Activated CD8-positive, alpha-beta memory T cell treated with anti-CD3 and anti-CD28 coated beads for 1 hour (primary cell): Measurements from ENCODE around the gene EHD1.
A peak's percentile ranks its signal among the peaks of the same experiment; 100 is the strongest.
"Not testable (repeated sequence)": the region's sequence is repeated elsewhere in the genome, so short reads cannot be mapped to it uniquely, and the experiment has no call there.

ENCODE experiments used
- DNase-seq, 2 donors: peaks; one replicate each; pipeline ENCODE4 v3.0.0-alpha.2; 2020; ENCODE audit warnings: low read depth in 1 of 2; ENCODE audit errors: extremely low read depth in 1 of 2

The EHD1 gene

GRCh38 chr11:64859542-64860414 lies 18.6 kb downstream of the EHD1 start:
- DNase-seq = no peak

DNA sequence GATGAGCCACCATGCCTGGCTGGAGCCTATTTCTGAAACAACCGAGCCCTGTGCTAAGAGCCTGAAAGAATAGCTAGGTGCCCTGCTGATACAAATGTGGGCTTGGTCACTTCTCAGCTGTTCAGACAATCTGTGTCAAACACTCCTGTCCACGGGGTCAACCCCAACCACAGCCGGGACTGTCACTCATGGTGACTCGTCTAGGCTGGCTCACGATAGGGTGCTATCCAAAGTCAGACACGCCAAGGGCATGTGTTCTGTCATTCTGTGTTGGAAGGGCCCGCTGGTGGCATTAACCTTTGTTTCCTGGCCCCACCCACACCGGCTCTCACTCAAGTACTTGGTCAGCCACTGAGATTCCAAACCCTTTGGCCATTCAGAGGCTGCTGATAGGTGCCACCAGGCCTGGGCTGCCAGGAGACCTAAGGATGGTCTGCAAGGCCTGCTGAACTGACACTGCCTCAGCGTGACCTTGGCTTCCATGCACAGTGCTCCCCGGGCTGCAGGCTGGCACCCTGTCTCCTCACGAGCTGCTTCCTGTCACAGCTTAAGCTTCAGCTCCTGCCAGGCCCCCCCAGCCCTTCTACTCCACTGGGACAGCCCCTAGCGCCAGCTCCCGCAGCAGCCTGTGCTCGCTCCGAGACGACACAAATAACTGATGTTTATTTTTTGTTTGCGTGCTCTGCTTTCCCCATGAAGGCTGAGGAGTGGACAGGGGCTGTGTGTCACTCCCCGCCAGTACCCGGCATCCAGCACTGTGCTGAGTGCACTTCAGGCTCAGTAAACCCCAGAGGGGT lies 19.8 kb downstream of the EHD1 start:
- no peak for DNase-seq

- no peak for DNase-seq
These were observed 20.9 kb downstream of the EHD1 start for GRCh38 chr11:64857485-64857884.

DNA sequence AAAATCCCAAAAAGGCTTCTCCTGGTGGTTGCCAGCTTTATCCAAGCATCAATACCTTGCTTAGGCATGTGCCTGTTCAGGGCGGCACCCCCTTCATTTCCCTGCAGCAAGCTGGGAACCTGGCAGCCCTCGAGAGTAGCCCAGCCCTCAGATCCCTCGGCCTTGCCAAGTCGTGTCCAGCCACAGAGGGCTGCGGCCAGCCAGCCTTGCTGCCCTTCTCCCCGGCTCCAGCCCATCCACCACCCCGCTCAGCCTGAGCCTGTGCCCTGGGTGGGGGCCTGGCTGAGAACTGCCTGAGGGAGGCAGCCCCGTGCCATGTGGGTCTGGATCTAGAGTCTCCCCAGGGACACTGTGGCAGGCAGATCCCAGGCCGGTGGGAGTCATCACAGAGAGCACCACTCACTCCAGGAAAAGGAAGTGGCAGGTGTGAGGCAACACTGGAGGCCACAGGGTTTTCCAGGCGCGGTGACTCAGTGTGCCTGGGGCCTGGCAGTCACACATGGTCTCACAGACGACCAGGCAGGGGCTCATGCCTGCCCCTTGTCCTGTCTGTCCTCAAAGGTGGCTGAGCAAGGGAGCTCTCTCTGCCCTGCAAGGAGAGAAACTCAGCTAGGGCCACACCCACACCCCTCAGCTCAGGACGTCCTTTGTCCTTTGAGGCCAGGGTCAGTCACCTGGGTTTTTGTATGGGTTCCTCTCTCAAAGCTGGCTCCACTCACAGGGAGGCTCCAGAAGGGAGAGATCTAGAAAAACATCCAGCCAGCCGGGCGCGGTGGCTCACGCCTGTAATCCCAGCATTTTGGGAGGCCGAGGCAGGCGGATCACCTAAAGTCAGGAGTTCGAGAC lies 21.8 kb downstream of the EHD1 start:
- DNase-seq = no peak

- DNase-seq = no peak
These were observed 22.7 kb downstream of the EHD1 start for GRCh38 chr11:64855596-64856304.

- DNase-seq = no peak
These were observed 23.6 kb downstream of the EHD1 start for GRCh38 chr11:64854534-64855502.

DNA sequence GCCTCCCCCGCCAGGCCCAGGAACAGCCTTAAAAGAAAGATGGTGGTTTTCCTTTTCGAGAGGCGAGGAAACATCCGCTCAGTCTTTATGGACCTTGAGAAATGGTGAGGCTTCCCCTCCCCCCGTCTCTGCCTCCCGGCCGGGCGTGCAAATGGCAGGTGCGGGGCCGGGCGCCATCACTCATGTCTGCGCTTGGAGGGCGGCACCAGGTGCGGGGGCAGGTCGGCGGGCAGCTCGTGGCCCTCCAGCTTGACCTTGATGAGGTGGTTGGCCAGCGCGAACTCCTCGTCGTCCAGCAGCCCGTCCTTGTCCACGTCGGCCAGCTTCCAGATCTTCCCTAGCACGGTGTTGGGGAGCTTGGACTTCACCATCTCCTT lies 24.3 kb downstream of the EHD1 start:
- DNase-seq = no peak

- DNase-seq = no peak
These were observed 24.7 kb downstream of the EHD1 start for GRCh38 chr11:64853709-64854108.

DNA sequence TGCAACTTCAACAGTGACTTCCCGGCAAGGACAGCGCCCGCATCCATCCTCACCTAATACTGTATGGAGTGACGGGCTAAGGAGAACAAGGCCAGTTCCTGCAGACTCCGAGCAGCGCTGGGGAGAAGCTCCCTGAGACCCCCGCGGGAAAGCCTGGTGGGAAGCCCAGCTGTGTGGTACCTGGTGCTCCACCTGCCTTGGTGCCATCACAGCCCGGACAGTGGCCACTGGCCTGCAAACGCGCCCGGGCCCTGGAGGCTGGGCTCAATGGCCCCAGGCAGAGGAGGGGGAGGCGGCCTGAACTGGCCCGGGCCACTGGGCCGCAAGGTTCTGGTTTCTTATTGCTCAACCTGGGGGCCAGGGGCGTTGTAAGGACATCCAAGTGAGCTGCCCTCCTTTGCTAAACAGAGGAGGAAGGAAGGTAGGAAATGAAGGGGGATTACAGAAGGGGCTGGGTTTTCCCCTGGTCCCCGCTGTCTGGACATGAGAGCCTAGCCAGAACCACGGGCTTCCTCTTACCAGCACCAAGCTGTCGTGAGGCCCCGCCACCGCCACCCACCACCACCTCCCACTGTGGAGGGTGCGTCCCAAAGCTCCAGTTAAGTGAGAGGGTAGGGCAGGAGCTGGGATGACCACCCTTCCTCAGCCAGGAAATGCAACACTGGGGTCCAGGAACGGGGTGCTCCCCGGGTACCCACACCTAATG lies 25.5 kb downstream of the EHD1 start:
- no peak for DNase-seq

- DNase-seq = no peak
These were observed 26.5 kb downstream of the EHD1 start for GRCh38 chr11:64851831-64852351.

GRCh38 chr11:64850979-64851567 lies 27.3 kb downstream of the EHD1 start:
- DNase-seq = no peak

DNA sequence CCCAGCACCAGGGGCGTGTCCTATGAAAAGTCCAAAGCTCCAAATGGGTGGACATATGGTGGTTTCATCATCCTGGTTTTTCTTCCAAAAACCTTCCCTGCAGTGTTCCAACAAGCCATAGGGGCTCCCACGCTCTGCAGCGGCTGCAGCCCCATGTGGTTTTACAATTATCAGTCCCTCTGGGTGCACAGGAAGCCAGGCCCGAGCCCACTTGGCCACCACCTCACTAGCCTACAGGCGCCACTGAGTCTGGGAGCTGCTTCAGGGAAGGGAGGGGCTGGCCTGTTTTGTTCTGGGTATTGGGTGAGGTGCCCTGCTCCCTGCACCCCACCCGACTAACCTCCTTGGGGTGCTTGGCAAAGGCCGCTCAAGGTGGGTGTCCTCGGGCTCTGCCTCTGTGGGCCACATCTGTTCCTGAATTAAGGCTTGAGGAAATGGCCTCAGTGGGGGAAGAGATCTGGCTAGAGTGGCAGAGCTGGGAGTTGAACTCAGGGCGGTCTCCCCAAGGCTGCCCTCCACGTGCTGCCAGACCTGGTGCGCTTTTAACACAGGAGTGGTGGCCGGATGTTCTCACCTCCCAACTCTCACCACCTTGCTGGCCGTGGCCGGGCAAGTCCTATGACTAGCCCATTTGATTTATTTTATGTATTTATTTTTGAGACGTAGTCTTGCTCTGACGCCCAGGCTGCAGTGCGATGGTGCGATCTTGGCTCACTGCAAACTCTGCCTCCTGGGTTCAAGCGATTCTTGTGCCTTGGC lies 28.6 kb downstream of the EHD1 start:
- no peak for DNase-seq

DNA sequence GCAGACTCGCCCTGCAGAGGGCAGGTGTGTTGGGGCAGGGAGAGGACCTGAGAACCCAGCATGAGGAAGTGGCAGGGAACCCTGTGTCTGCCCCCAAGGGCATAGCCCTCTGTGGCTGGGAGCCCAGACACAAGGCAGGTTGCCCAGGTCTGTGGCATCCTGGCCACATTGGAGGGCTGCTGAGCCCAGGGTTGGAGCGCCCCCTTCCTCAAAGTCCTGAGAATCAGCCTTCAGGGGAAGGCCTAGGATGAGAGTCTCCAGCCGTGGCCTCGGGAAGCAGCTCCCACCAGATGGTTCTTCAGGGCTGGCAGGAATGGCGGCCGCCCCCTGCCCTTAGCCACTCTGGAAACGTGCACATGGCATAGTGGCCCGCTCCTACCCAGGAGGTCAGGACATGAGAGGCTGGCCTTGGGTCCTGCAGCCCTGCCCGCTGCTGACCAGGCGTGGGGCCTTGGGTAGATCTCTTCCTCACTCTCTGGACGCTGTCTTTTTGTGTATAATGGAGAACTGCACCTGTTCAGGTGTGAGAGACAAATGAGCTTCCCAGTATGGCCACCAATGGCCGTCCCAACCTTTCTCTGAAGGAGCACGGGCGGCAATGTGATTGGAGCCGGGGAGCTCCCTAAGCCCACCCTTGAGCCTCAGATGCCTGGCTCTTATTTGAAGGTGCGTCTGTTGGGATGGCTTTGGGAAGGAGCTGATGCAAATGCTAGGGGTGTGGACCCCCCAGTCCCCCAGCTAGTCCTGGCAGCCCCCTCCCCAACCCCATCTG lies 29.4 kb downstream of the EHD1 start:
- DNase-seq = no peak

DNA sequence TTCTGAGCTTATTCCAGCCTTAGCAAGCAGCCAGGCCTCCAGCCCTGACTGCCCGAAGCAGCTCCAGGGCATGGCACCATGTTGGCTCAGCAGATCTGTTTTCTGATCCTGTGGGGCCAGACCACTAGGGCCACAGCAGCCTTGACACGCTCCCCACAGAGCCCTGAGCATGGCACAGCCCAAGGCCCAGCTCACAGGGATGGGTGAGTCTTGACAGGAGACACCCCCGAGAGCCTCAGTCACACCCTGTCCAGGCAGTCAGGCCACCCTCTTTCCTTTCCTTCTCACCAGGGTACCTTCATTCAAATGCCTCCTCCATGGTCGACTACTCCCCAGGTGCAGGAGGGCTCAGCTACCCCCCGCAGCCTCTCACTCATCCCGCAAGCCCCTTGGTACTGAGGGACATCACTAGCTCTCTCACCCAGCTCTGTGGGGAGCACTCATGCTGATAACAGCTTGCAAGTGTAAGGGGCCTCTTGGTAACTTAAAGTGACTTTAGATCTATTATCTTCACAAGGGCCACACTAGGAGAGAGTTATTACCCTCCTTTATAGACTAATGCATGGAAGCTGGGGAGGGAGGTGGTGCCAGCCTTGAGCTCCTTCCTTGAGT lies 30.1 kb downstream of the EHD1 start:
- no peak for DNase-seq

DNA sequence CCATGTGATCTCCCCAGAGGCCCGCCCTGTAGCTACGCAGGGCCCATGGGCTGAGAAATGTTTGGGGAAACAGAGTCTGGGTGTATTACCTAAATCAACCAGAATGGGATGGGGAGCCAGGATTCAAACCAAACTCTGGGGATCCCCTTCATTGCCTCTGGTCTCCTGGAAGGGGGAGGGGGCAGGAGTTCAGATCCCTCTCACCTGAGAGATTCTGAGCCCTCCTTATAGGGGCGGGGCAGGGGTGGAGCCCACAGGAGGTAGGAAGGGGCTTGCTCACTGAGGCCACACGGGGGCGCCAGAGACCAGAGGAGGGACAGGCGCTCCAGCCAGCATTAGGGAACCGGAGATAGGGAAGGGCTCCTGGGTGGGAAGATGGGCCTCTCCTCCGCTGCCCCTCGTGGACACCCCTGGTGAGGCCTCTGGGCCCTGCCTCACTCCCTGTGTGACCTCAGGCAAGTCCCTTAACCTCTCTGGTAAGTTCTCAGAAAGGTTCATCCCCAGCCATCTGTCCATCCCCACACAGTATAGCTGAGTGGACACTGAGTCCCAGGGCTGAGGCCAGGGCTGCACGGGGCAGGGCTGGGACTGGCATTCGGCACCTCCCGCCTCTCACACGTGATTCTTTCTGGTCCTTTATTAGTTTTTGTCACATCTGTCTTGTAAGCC lies 31.3 kb downstream of the EHD1 start:
- DNase-seq = peak; percentile 81 to 95

DNA sequence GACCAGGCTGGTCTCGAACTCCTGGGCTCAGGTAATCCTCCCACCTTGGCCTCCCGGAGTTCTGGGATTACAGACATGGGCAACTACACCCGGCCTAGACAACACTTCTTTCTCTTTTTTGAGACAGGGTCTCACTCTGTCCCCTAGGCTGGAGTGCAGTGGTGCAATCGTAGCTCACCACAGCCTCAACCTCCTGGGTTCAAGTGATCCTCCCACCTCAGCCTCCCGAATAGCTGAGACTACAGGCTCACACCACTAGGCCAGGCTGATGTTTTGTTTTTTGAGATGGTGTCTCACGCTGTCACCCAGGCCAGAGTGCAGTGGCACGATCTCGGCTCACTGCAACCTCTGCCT lies 32.7 kb downstream of the EHD1 start:
- not testable (repeated sequence) for DNase-seq
